HG03196 (cell line): ENCODE measurements around the gene RBM26.

ENCODE experiments used
- ATAC-seq: cut with Tn5 transposase; IDR thresholded peaks from one replicate; pipeline ENCODE4 v1.9.1; 2021; ENCODE audit not compliant: unreplicated experiment

Gene RBM26

GRCh38 chr13:79341202-79341601, 64.9 kb downstream of the RBM26 start:
- ATAC-seq, result no peak

DNA sequence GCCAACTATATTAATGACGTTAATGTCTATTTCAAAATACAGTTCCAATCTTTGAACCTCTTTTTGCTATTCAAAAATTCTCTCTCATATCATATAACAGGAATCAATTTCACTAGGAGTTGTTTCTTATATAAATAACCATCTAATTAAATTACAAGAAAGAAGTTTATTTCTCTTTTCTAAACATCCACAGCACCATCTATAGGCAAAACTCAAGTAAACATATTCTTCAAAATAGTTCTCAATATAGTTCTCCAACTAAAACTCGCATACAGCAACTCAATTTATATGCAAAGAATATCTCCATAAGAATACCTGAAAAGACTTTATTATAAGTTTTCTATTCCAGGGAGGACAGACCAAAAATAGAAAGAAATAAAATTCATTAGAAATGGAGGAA, 65.6 kb downstream of the RBM26 start:
- ATAC-seq, result no peak

DNA sequence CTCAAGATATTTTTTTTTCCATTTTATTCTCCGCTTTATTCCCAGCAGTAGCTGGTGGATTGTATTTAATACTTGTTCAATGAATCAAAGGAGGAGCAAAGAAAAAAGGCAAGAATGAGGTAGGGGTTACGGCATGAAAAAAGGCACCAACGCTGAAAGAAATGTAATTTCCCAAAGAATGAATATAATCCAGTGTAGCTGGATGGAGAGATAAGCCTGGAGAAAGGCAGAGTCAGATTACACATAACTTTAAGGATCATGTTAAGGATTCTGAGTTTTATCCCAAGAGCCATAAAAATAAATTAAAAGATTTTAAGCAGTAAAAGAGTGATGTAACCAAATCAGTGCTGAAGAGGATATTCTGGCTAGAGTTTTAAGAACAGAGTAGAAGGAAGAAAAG, 67.7 kb downstream of the RBM26 start:
- no peak for ATAC-seq

DNA sequence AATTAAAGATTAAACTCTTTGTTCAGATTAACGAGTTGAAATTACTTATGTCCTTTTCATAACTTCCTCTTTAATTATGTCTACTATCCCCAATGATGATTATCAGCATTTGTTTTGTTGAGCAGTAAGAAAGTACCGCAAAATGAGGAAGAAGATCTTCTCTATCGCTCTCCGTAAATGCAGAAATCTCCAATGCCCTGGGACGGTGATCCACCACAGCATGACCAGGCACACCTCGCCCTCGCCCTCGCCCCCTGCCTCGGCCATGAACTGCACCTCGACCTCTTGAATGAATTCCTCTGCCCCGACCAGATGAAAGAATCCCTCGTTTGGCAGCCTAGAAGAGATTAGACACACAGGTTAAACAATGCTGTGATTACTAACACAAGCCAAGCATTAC, 69.1 kb downstream of the RBM26 start:
- no peak for ATAC-seq

GRCh38 chr13:79328510-79328909, 77.5 kb downstream of the RBM26 start:
- ATAC-seq, result no peak

DNA sequence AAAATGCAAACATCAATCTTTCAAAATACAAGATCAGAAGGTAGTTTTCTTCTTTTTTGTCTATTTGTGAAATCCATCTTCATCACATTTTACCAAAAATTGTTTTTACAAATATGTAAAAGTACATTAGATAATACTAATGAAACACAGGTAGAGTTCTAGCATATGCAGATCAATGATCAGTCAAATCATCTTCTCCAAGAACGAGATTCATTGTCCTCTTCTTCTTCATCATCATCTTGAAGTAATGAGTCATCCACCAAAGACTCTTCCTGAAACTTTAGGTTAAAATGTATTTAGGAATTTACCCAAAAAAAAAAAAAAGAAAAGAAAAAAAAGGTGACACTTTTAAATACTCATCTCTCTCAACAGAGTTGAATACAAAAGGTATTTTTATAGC, 85.6 kb downstream of the RBM26 start:
- no peak for ATAC-seq

GRCh38 chr13:79318664-79319063, 87.4 kb downstream of the RBM26 start:
- ATAC-seq, result no peak

- ATAC-seq, result no peak
Measured at GRCh38 chr13:79317856-79318255, 88.2 kb downstream of the RBM26 start.

- ATAC-seq, result no peak
Measured at GRCh38 chr13:79314652-79315051, 91.4 kb downstream of the RBM26 start.

GRCh38 chr13:79312340-79312855, 93.7 kb downstream of the RBM26 start:
- no peak for ATAC-seq

GRCh38 chr13:79311386-79311785, 94.7 kb downstream of the RBM26 start:
- ATAC-seq, result no peak

GRCh38 chr13:79309690-79310089, 96.4 kb downstream of the RBM26 start:
- ATAC-seq, result no peak

GRCh38 chr13:79307866-79308298, 98.2 kb downstream of the RBM26 start:
- no peak for ATAC-seq

DNA sequence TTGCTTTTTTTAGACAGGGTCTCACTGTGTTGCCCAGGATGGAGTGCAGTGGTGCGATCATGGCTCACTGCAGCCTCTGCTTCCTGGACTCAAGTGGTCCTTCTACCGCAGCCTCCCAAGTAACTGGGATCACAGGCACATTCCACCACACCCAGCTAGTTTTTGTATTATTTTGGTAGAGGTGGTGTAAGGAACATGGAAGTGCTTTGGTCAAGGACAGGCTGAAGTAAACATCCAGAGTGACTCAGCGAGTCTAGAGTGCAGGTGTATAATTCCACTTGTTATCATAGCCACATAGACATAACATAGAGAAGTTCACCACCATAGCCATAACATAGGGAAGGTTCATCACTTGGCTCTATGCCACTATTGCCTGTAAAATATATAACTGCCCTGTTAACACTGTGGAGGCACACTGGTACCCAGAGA, 98.6 kb downstream of the RBM26 start:
- ATAC-seq, result no peak

DNA sequence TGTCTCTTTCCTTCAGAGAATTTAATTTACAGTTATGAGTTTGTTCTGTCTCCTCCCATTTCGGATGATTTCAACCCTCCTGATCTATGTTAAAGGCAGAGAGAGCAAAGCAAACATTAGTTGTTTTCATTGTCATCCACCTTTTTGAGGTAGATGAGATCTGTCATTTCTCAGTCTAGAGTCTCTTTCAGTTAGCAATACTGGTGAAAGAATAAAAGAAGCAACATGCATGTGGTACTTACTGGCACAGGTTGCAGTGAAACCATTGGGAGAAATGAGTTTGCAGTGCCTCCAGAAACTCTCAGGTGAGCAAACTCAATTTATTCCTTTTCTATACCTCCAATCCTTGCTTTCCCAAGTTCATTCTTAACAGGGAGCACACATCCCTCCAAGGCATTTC, 99.4 kb downstream of the RBM26 start:
- ATAC-seq, result no peak

- ATAC-seq, result no peak
Measured at GRCh38 chr13:79297128-79297527, 108.9 kb downstream of the RBM26 start.

GRCh38 chr13:79295906-79296706, 109.9 kb downstream of the RBM26 start:
- no peak for ATAC-seq

DNA sequence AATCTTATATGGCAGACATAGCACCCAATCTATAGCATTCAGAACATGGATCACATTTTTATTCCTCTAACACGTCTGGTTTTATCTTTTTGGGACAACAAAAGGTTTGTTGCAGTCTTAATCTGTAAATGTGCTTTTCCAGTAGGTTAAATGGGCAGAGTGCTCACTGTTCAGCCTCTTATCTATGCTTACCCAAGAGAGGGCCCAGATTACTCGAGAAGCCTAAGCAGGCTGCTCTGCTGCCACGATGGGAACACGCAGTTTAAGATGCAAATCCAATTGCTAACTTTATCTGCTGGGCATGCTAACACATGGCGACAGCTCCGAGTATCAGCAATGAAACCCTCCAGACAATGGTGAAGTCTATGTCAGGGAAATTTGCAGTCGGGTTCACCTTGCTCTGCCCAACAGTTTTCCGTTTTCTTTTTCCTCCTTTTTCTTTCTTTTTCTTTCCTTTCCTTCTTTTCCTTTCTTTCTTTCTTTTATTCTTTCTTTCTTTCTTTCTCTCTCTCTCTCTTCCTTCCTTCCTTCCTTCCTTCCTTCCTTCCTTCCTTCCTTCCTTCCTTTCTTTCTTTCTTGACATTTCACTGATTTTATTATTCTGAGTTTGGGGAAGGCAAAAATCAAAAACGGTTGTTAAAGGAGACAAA, 115.3 kb downstream of the RBM26 start:
- no peak for ATAC-seq

GRCh38 chr13:79289571-79289970, 116.5 kb downstream of the RBM26 start:
- no peak for ATAC-seq

DNA sequence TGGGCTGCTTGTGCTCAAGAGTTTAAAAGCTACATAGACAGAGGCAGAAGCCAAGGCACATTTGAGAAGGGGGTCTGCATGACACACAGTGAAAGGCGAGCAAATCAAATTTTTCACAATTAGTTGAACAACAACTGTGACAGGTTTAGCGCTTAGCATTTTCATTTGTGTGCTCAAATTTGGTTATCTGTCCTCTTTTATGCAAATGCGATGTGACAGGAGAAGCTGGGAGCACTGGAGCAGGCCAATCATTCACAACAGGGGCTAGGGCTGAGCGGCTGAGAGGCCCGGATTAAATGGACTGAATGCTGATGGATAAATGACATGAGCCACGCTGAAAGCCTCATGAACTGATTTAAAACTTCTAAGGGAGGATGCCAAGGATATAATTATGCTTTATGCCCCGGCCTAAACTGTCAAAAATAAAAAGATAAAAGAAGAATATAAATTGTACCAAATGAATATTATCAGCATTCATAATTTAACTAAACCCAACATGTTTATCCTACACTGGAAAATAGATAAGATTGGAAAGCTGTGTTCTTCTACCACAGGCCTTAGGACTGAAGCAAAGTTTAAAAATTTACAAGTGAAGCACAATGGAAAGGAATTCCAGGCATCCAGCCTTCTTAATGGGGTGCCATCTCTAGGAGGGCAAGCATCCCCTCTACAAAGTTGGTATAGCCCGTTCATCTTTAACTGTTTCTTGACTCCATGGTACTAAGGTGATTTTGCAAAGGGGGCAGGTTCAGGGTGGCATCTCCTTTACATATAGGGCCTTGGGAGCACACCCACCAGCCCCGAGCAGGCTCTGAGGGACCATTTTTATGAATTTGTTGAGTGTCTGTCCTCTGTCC, 117.9 kb downstream of the RBM26 start:
- no peak for ATAC-seq

- no peak for ATAC-seq
Measured at GRCh38 chr13:79285159-79285558, 120.9 kb downstream of the RBM26 start.
